K562 (cell line): ENCODE data around the gene SEC61A1. TPM values are rescaled to one million over a fixed set of nuclear protein-coding genes. Genes with fewer than 3 reads are reported as not detected.

ENCODE experiments used
- ATAC-seq: fragments of 200-7000 bp; cut with Tn5 transposase; 3 replicates; pipeline ENCODE4 v1.9.1; 2020; ENCODE audit warnings: moderate library complexity
- BruUV-seq: library from RNA; stranded (reverse); fragments of 400-500 nt; replicated peaks from 2 replicates; lab custom pipeline; 2021; lab: Mats Ljungman, UMichigan
- CTCF ChIA-PET: fragments of 300-600 bp; formaldehyde crosslinking; extraction: SDS; loops from one replicate; lab custom pipeline; 2021; ENCODE audit warnings: low intra/inter-chr PET ratio; lab: Yijun Ruan, JAX
- POLR2A ChIA-PET: fragments of 300-600, 350-650 bp; sonication (Branson Sonifier 250); formaldehyde crosslinking; extraction: SDS; loops from one replicate; lab custom pipeline; 2021; ENCODE audit warnings: antibody characterized with exemption, inconsistent platforms; lab: Yijun Ruan, JAX
- DNase-seq, 4 experiments: peaks; one replicate each; pipeline versions ENCODE4 v3.0.0 to v3.0.0-alpha.2; 2011 to 2018; ENCODE audit warnings: low spot score in 3 of 4, mixed read lengths in 3 of 4; ENCODE audit errors: extremely low read depth in 1 of 4
- FAIRE-seq: peaks from 2 replicates; lab custom pipeline; 2011; peaks lifted over from hg19 to GRCh38; lab: Jason Lieb, UNC
- H2AFZ ChIP-seq: 2 replicates; pipeline ENCODE4 v1.6.0; 2011; ENCODE audit warnings: low read depth, low read length, control low read depth, inconsistent platforms
- H3K27ac ChIP-seq: fragments of 200-600 bp; 3 replicates; pipeline ENCODE4 v1.8.0; 2011; ENCODE audit warnings: low read depth, mild to moderate bottlenecking, control low read depth, inconsistent platforms, low read length, moderate library complexity, mixed read lengths; ENCODE audit errors: extremely low read depth
- H3K27me3 ChIP-seq, 2 experiments: fragments of 300-600 bp in 1 of 2; 2 replicates in 1 of 2; 3 replicates in 1 of 2; pipeline versions ENCODE4 v1.6.0 to v1.8.0; 2011; ENCODE audit warnings: inconsistent platforms in 2 of 2, low read length in 2 of 2, mild to moderate bottlenecking in 1 of 2, mixed read lengths in 1 of 2, moderate library complexity in 1 of 2; ENCODE audit not compliant: control insufficient read depth in 2 of 2, insufficient read depth in 2 of 2
- H3K36me3 ChIP-seq: fragments of 300-600 bp; 3 replicates; pipeline ENCODE4 v1.8.0; 2011; ENCODE audit warnings: mild to moderate bottlenecking, low read length, inconsistent platforms; ENCODE audit not compliant: control insufficient read depth, insufficient read depth
- H3K4me1 ChIP-seq, 2 experiments: fragments of 200-600 bp in 1 of 2; replicated peaks in 1 of 2; 2 replicates in 1 of 2; 3 replicates in 1 of 2; pipeline versions ENCODE4 v1.5.1 to v1.8.0; 2011; ENCODE audit warnings: inconsistent platforms in 2 of 2, low read length in 2 of 2, mild to moderate bottlenecking in 1 of 2, mixed read lengths in 1 of 2, moderate library complexity in 1 of 2; ENCODE audit not compliant: control insufficient read depth in 2 of 2, insufficient read depth in 2 of 2
- H3K4me2 ChIP-seq: 2 replicates; pipeline ENCODE4 v1.6.1; 2011; ENCODE audit warnings: low read length, control low read depth, inconsistent platforms, mixed read lengths; ENCODE audit not compliant: insufficient read depth
- H3K4me3 ChIP-seq: fragments of 200-600 bp; sonication (generic), shearing (Covaris generic); 2 replicates; pipeline ENCODE4 v1.5.1; 2016; ENCODE audit warnings: control low read depth, inconsistent platforms
- H3K79me2 ChIP-seq: fragments of 200-600 bp; 3 replicates; pipeline ENCODE4 v1.8.0; 2011; ENCODE audit warnings: low read length, inconsistent platforms; ENCODE audit not compliant: control insufficient read depth, insufficient read depth
- H3K9ac ChIP-seq, 2 experiments: 2 replicates each; pipeline versions ENCODE4 v1.6.0 to v1.6.1; 2011; ENCODE audit warnings: low read depth in 2 of 2, low read length in 2 of 2, control low read depth in 1 of 2, inconsistent platforms in 1 of 2, mild to moderate bottlenecking in 1 of 2, mixed read lengths in 1 of 2; ENCODE audit not compliant: insufficient read depth in 1 of 2
- H3K9me1 ChIP-seq: one replicate; pipeline ENCODE4 v1.6.0; 2011; ENCODE audit warnings: inconsistent platforms, mild to moderate bottlenecking, low read length, moderate library complexity; ENCODE audit not compliant: control insufficient read depth, insufficient read depth
- H3K9me3 ChIP-seq: replicated peaks from 2 replicates; pipeline ENCODE4 v1.5.1; 2011; ENCODE audit warnings: low read depth, low read length, inconsistent platforms; ENCODE audit not compliant: control insufficient read depth, insufficient read depth
- H4K20me1 ChIP-seq: replicated peaks from 2 replicates; pipeline ENCODE4 v1.6.1; 2011; ENCODE audit warnings: low read length, inconsistent platforms, mixed read lengths; ENCODE audit not compliant: control insufficient read depth, insufficient read depth
- BCL6 ChIP-seq: fragments of 250-450 bp; sonication (Bioruptor Pico); IDR thresholded peaks from 2 replicates; pipeline ENCODE4 v1.4.0; 2020
- C11orf30 ChIP-seq: fragments of 450-650 bp; IDR thresholded peaks from 2 replicates; pipeline ENCODE4 v1.6.1; 2016; ENCODE audit warnings: low read depth, mild to moderate bottlenecking
- FOSL1 ChIP-seq: fragments of 200-800 bp; sonication (Bioruptor generic); conservative IDR thresholded peaks from 2 replicates; pipeline ENCODE4 v1.6.1; 2016; ENCODE audit warnings: missing genetic modification characterization, missing compliant biosample characterization
- HDAC1 ChIP-seq, 2 experiments: fragments of 450-650 bp; IDR thresholded peaks; 2 replicates each; pipeline ENCODE4 v1.6.1; 2016 to 2017; ENCODE audit warnings: inconsistent platforms in 1 of 2, mild to moderate bottlenecking in 1 of 2, moderate library complexity in 1 of 2
- HDAC6 ChIP-seq: IDR thresholded peaks from 2 replicates; pipeline ENCODE4 v1.6.1; 2012; ENCODE audit warnings: low read depth, mild to moderate bottlenecking, control low read depth, inconsistent platforms, low read length, moderate library complexity
- PHF20 ChIP-seq: fragments of 450-650 bp; IDR thresholded peaks from 2 replicates; pipeline ENCODE4 v1.6.1; 2018; ENCODE audit not compliant: partially characterized antibody
- PRMT5 ChIP-seq: sonication (generic); formaldehyde crosslinking; IDR thresholded peaks from 2 replicates; pipeline ENCODE4 v1.5.0; 2020; ENCODE audit warnings: missing genetic modification reagents
- RFX7 ChIP-seq: fragments of 250-450 bp; sonication (Bioruptor Pico); IDR thresholded peaks from 2 replicates; pipeline ENCODE4 v1.5.1; 2021; ENCODE audit warnings: mild to moderate bottlenecking
- SMARCA5 ChIP-seq: fragments of 450-650 bp; IDR thresholded peaks from 2 replicates; pipeline ENCODE4 v1.6.1; 2016
- TBP ChIP-seq: optimal IDR thresholded peaks from 2 replicates; pipeline ENCODE3; 2011; ENCODE audit warnings: low read depth, low read length, improper control_type of control experiment
- ZBTB34 ChIP-seq: fragments of 250-450 bp; sonication (Bioruptor Pico); IDR thresholded peaks from 2 replicates; pipeline ENCODE4 v1.8.0; 2021; ENCODE audit warnings: mild to moderate bottlenecking, moderate library complexity
- WGBS: fragments of 100-300 bp; shearing (Covaris generic); methylation state at CpG from one replicate; pipeline ENCODE4 v1.1.6; 2016; ENCODE audit warnings: low coverage, mixed read lengths; ENCODE audit not compliant: insufficient coverage; ENCODE audit errors: missing lambda C conversion rate; 5-methylcytosine and 5-hydroxymethylcytosine counted together
- in situ Hi-C: fragments of 300-500 bp; cut with MboI; formaldehyde crosslinking; loops from 4 replicates; pipeline ENCODE4 v1.15.0; 2018; ENCODE audit warnings: inconsistent platforms, mixed read lengths
- intact Hi-C: fragments of 100-400 bp; cut with micrococcal nuclease; formaldehyde crosslinking; loops from 2 replicates; pipeline ENCODE4 v1.14.2; 2022
- polyA plus RNA-seq, 8 experiments: library from polyadenylated mRNA; depleted of rRNA in 4 of 8; stranded (reverse) in 5 of 8; unstranded in 3 of 8; fragments of >200 nt; fragmentation: Nextera tagmentation in 2 of 8; fragmentation: Illumina TruSeq in 1 of 8; extraction: Ambion mirVana in 2 of 8; extraction: Trizol in 1 of 8; gene quantifications; 2 replicates each; pipeline versions ENCODE4 v1.2.1 to v1.2.3, GENCODE V29; 2011 to 2014; ENCODE audit warnings: inconsistent platforms in 1 of 8, missing spikeins in 1 of 8
- total RNA-seq, 7 experiments: library from RNA; depleted of rRNA in 6 of 7; stranded (reverse); fragments of >200 nt in 6 of 7; fragmentation: Illumina TruSeq in 2 of 7; extraction: Trizol in 2 of 7; gene quantifications; 2 replicates each; pipeline versions ENCODE4 v1.2.1 to v1.2.3, GENCODE V29; 2011 to 2021; ENCODE audit warnings: low replicate concordance in 1 of 7
- TF ChIP-seq, protein P1 (sequence below): IDR thresholded peaks from 2 replicates; pipeline ENCODE4 v1.6.1; 2011; ENCODE audit not compliant: insufficient read length; ENCODE audit errors: extremely low read depth
- TF ChIP-seq, protein P2 (sequence below), 2 experiments: fragments of 250-450 bp in 1 of 2; fragments of 450-650 bp in 1 of 2; sonication (Bioruptor Pico) in 1 of 2; IDR thresholded peaks; 2 replicates each; pipeline versions ENCODE4 v1.6.1 to v1.8.0; 2016 to 2021; ENCODE audit warnings: mild to moderate bottlenecking in 2 of 2, moderate library complexity in 2 of 2, missing compliant biosample characterization in 1 of 2, missing genetic modification characterization in 1 of 2

Gene SEC61A1
- total and polyA plus RNA-seq, 9 of the 15 experiments (the other 6 are each of a cell fraction or from before 2014, with no cell fraction given), result 1.9 to 140 (median 79.1) TPM

DNA sequence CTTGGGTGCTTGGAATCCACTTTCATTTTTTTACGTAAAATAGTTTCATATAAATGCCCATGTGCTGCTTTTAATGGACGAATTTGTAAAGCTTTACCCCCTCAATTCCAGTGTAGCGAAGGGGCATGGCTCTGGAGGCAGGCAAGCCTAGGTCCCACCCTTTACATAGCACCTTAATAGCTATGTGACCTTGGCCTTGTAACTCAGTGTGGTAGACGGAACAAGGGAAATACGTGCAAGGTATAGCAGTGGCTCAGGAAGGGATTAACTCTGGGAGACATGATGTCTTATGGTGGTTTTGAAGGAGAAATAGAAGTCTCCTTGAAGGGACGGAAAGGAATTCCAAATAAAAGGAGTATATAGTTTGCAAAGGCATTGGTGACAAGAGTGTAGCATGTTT, 1.4 kb downstream of the SEC61A1 start:
- no peak for DNase-seq
- no TSS peak for BruUV-seq
- no peak for FAIRE-seq
- Histone ChIP-seq H3K27ac (peak overlapping the region; percentile 92; the same call in 2 of the 3 replicates), H4K20me1 (0 out of 2 replicates have a peak, but pooled peaks cover 11% of the 10 kb centered on the region), H3K4me2 (peak overlapping the region; percentile 95), H3K9ac (peak overlapping the region; percentile 77 to 99), H3K9me3 (no peaks in the 10 kb centered on the region), H3K9me1 (no peaks in the 10 kb centered on the region), H3K36me3 (peaks cover 54% of the 10 kb centered on the region), H3K79me2 (peaks cover 53% of the 10 kb centered on the region), H3K4me3 (peak overlapping the region; percentile 94), H2AFZ (no peak overlapping the region), H3K27me3 (no peaks in the 10 kb centered on the region), H3K4me1 (peaks cover 0 to 22% of the 10 kb centered on the region in 2 experiments; a peak in 2 of 5 replicates)
- intact Hi-C loops (loop anchor here (2.0 kb wide), 1 partner anchor 43 kb away; no protein-coding TSS in a partner anchor), in situ Hi-C loops (no loop called here)
- ATAC-seq, result peak; percentile 22
- ChIA-PET POLR2A (interaction anchor here (0.5 to 1.7 kb wide), 9 partner anchors 11 to 409 kb away, joined by 3 to 14 read pairs (median 5); partner anchors contain the start of gene RUVBL1), CTCF (no interaction called here)
- 10% methylated on average over 6 of the region's 6 CpGs for WGBS
- TF ChIP-seq, protein P1, sequence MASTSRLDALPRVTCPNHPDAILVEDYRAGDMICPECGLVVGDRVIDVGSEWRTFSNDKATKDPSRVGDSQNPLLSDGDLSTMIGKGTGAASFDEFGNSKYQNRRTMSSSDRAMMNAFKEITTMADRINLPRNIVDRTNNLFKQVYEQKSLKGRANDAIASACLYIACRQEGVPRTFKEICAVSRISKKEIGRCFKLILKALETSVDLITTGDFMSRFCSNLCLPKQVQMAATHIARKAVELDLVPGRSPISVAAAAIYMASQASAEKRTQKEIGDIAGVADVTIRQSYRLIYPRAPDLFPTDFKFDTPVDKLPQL, result no peak
- TF ChIP-seq HDAC1 (IDR thresholded peaks at IDR 0.05), result 0 out of 4 replicates have a peak, but pooled peaks of 1 of the 2 experiments have one; percentile 2

GRCh38 chr3:128054367-128054766, 2.1 kb downstream of the SEC61A1 start:
- Histone ChIP-seq H3K9me3 (no peaks in the 10 kb centered on the region), H4K20me1 (0 out of 2 replicates have a peak, but pooled peaks cover 11% of the 10 kb centered on the region), H3K9ac (peak overlapping the region; percentile 50 to 99; a peak in 3 of 4 replicates), H3K27ac (peak overlapping the region; percentile 31; the same call in 2 of the 3 replicates), H3K27me3 (no peaks in the 10 kb centered on the region), H3K4me3 (peak overlapping the region; percentile 94), H2AFZ (no peak overlapping the region), H3K36me3 (peaks cover 61% of the 10 kb centered on the region), H3K9me1 (no peaks in the 10 kb centered on the region), H3K79me2 (peaks cover 53% of the 10 kb centered on the region), H3K4me1 (peaks cover 0 to 22% of the 10 kb centered on the region in 2 experiments; a peak in 2 of 5 replicates), H3K4me2 (peak overlapping the region; percentile 95)
- ATAC-seq (peak; percentile 57), FAIRE-seq (peak; percentile 44), DNase-seq (peak in 2 of 4 experiments; percentile 25 to 57)
- BruUV-seq, result no TSS peak
- ChIA-PET POLR2A (interaction anchor here (0.6 to 1.7 kb wide), 4 partner anchors 11 to 89 kb away, joined by 3 to 14 read pairs (median 4); no protein-coding TSS in a partner anchor), CTCF (no interaction called here)
- WGBS, result 27% methylated on average over 3 of the region's 3 CpGs
- in situ Hi-C loops (no loop called here), intact Hi-C loops (no loop called here)
- TF ChIP-seq PHF20 (no peak), HDAC6 (no peak), C11orf30 (peak; percentile 94), RFX7 (CRISPR knock-in tag) (no peak), BCL6 (CRISPR knock-in tag) (no peak), PRMT5 (CRISPR knock-in tag) (no peak), SMARCA5 (no peak), TBP (no peak), ZBTB34 (CRISPR knock-in tag) (no peak), FOSL1 (tag) (0 out of 2 replicates have a peak, but pooled peaks have one; percentile 28)
- TF ChIP-seq, protein P2, sequence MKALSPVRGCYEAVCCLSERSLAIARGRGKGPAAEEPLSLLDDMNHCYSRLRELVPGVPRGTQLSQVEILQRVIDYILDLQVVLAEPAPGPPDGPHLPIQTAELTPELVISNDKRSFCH (CRISPR knock-in tag; IDR thresholded peaks at IDR 0.05), result no peak
- TF ChIP-seq, protein P2 (tag; IDR thresholded peaks at IDR 0.05), result no peak
